HEK293 (cell line): ENCODE results near the gene EMILIN1.
A peak's percentile ranks its signal among the peaks of the same experiment; 100 is the strongest.

Experiments used
- EGR2 ChIP-seq: fragments of 450-650 bp; formaldehyde crosslinking; IDR thresholded peaks from 2 replicates; pipeline ENCODE4 v1.5.1; 2016; ENCODE audit warnings: low read depth, missing biosample characterization, missing genetic modification characterization
- HOXA7 ChIP-seq: sonication (generic); formaldehyde crosslinking; IDR thresholded peaks from 2 replicates; pipeline ENCODE4 v1.8.1; 2022; ENCODE audit warnings: missing genetic modification reagents, borderline replicate concordance
- KLF1 ChIP-seq: fragments of 450-650 bp; formaldehyde crosslinking; IDR thresholded peaks from 2 replicates; pipeline ENCODE4 v1.5.1; 2016; ENCODE audit warnings: missing biosample characterization, missing genetic modification characterization
- KLF17 ChIP-seq: fragments of 450-650 bp; formaldehyde crosslinking; IDR thresholded peaks from 2 replicates; pipeline ENCODE4 v1.5.1; 2016; ENCODE audit warnings: missing biosample characterization, missing genetic modification characterization
- MYNN ChIP-seq: fragments of 450-650 bp; formaldehyde crosslinking; IDR thresholded peaks from 2 replicates; pipeline ENCODE4 v1.5.1; 2016; ENCODE audit warnings: missing biosample characterization, missing genetic modification characterization, borderline replicate concordance
- REST ChIP-seq: fragments of 450-650 bp; formaldehyde crosslinking; IDR thresholded peaks from 2 replicates; pipeline ENCODE4 v1.5.1; 2016; ENCODE audit warnings: missing biosample characterization, missing genetic modification characterization
- SCRT2 ChIP-seq: fragments of 450-650 bp; formaldehyde crosslinking; IDR thresholded peaks from 2 replicates; pipeline ENCODE4 v1.5.1; 2016; ENCODE audit warnings: missing biosample characterization, missing genetic modification characterization
- SETDB1 ChIP-seq: IDR thresholded peaks from one replicate; pipeline ENCODE4 v1.6.1; 2017; ENCODE audit warnings: mild to moderate bottlenecking, low read length, moderate library complexity, mixed read lengths; ENCODE audit not compliant: insufficient read length
- TSHZ1 ChIP-seq: fragments of 450-650 bp; formaldehyde crosslinking; IDR thresholded peaks from 2 replicates; pipeline ENCODE4 v1.5.1; 2016; ENCODE audit warnings: missing biosample characterization, missing genetic modification characterization, borderline replicate concordance
- WT1 ChIP-seq: fragments of 450-650 bp; formaldehyde crosslinking; IDR thresholded peaks from 2 replicates; pipeline ENCODE4 v1.5.1; 2016; ENCODE audit warnings: missing biosample characterization, missing genetic modification characterization
- ZBTB44 ChIP-seq: fragments of 450-650 bp; IDR thresholded peaks from 2 replicates; pipeline ENCODE4 v1.5.1; 2018; ENCODE audit warnings: missing biosample characterization, mild to moderate bottlenecking, missing genetic modification characterization
- ZFHX2 ChIP-seq: fragments of 450-650 bp; formaldehyde crosslinking; conservative IDR thresholded peaks from 2 replicates; pipeline ENCODE4 v1.5.1; 2016; ENCODE audit warnings: missing biosample characterization, missing genetic modification characterization
- ZFP41 ChIP-seq: fragments of 450-650 bp; formaldehyde crosslinking; IDR thresholded peaks from 2 replicates; pipeline ENCODE4 v1.5.1; 2016; ENCODE audit warnings: missing biosample characterization, missing genetic modification characterization, borderline replicate concordance
- ZIC2 ChIP-seq: fragments of 450-650 bp; formaldehyde crosslinking; IDR thresholded peaks from 2 replicates; pipeline ENCODE4 v1.5.1; 2016; ENCODE audit warnings: missing biosample characterization, missing genetic modification characterization
- ZNF223 ChIP-seq: fragments of 450-650 bp; formaldehyde crosslinking; IDR thresholded peaks from 2 replicates; pipeline ENCODE4 v1.5.1; 2016; ENCODE audit warnings: missing biosample characterization, missing genetic modification characterization
- ZNF292 ChIP-seq: fragments of 450-650 bp; formaldehyde crosslinking; IDR thresholded peaks from 2 replicates; pipeline ENCODE4 v1.5.1; 2016; ENCODE audit warnings: low read depth, missing biosample characterization, missing genetic modification characterization, borderline replicate concordance
- ZNF335 ChIP-seq: fragments of 450-650 bp; formaldehyde crosslinking; conservative IDR thresholded peaks from 2 replicates; pipeline ENCODE4 v1.5.1; 2016; ENCODE audit warnings: missing biosample characterization, missing genetic modification characterization
- ZNF350 ChIP-seq: fragments of 450-650 bp; formaldehyde crosslinking; IDR thresholded peaks from 2 replicates; pipeline ENCODE4 v1.5.0; 2017; ENCODE audit warnings: missing biosample characterization, mild to moderate bottlenecking, missing genetic modification characterization
- ZNF366 ChIP-seq: fragments of 450-650 bp; formaldehyde crosslinking; conservative IDR thresholded peaks from 2 replicates; pipeline ENCODE4 v1.5.1; 2016; ENCODE audit warnings: missing biosample characterization, missing genetic modification characterization
- ZNF398 ChIP-seq: fragments of 450-650 bp; formaldehyde crosslinking; IDR thresholded peaks from 2 replicates; pipeline ENCODE4 v1.5.1; 2017; ENCODE audit warnings: missing biosample characterization, missing genetic modification characterization
- ZNF433 ChIP-seq: fragments of 450-650 bp; formaldehyde crosslinking; IDR thresholded peaks from 2 replicates; pipeline ENCODE4 v1.5.1; 2016; ENCODE audit warnings: missing biosample characterization, missing genetic modification characterization, low read depth
- ZNF585B ChIP-seq: fragments of 450-650 bp; formaldehyde crosslinking; IDR thresholded peaks from 2 replicates; pipeline ENCODE4 v1.5.1; 2016; ENCODE audit warnings: missing biosample characterization, missing genetic modification characterization
- ZNF629 ChIP-seq: fragments of 450-650 bp; formaldehyde crosslinking; IDR thresholded peaks from 2 replicates; pipeline ENCODE4 v1.5.1; 2017; ENCODE audit warnings: missing biosample characterization, missing genetic modification characterization
- ZNF776 ChIP-seq: fragments of 450-650 bp; formaldehyde crosslinking; IDR thresholded peaks from 2 replicates; pipeline ENCODE4 v1.5.0; 2017; ENCODE audit warnings: missing biosample characterization, missing genetic modification characterization, borderline replicate concordance
- ZNF785 ChIP-seq: fragments of 450-650 bp; formaldehyde crosslinking; IDR thresholded peaks from 2 replicates; pipeline ENCODE4 v1.5.1; 2016; ENCODE audit warnings: missing biosample characterization, missing genetic modification characterization

The EMILIN1 gene

GRCh38 chr2:27123302-27124150, 45.1 kb downstream of the EMILIN1 start, which contains the start of gene ABHD1 (continued):
- no peak for TF ChIP-seq SETDB1
- TF ChIP-seq EGR2 (tag by site-specific recombination) = no peak
- TF ChIP-seq ZNF398 = no peak
- TF ChIP-seq KLF17 (tag by site-specific recombination) = no peak
- no peak for TF ChIP-seq HOXA7
- TF ChIP-seq ZFHX2 (tag by site-specific recombination) = no peak
- no peak for TF ChIP-seq ZNF292
- TF ChIP-seq ZNF776 = no peak
- TF ChIP-seq ZNF350 (tag by site-specific recombination) = no peak
- TF ChIP-seq ZBTB44 (tag by site-specific recombination) = peak; percentile 53
- peak; percentile 87 for TF ChIP-seq ZNF335 (tag by site-specific recombination)
- no peak for TF ChIP-seq TSHZ1 (tag by site-specific recombination)
- peak; percentile 73 for TF ChIP-seq SCRT2 (tag by site-specific recombination)
- TF ChIP-seq ZIC2 = peak; percentile 79
- no peak for TF ChIP-seq ZNF223 (tag by site-specific recombination)
- TF ChIP-seq ZFP41 (tag by site-specific recombination) = no peak
- TF ChIP-seq MYNN (tag by site-specific recombination) = no peak
- no peak for TF ChIP-seq ZNF629 (tag by site-specific recombination)
- peak; percentile 62 for TF ChIP-seq KLF1 (tag by site-specific recombination)
- TF ChIP-seq ZNF433 (tag by site-specific recombination) = no peak
- TF ChIP-seq ZNF366 = no peak
- TF ChIP-seq ZNF585B (tag by site-specific recombination) = no peak
- no peak for TF ChIP-seq ZNF785 (tag by site-specific recombination)
- no peak for TF ChIP-seq REST
- TF ChIP-seq WT1 (tag by site-specific recombination) = no peak
